NCI-H446 (cell line): ENCODE data around the gene PRRT3.
"Not testable (repeated sequence)": the region's sequence is repeated elsewhere in the genome, so short reads cannot be mapped to it uniquely, and the experiment has no call there.

Experiments used
- DNase-seq, 2 experiments: peaks; one replicate each; lab custom pipeline; 2025; lab: John Stamatoyannopoulos, UW

PRRT3 gene

DNA sequence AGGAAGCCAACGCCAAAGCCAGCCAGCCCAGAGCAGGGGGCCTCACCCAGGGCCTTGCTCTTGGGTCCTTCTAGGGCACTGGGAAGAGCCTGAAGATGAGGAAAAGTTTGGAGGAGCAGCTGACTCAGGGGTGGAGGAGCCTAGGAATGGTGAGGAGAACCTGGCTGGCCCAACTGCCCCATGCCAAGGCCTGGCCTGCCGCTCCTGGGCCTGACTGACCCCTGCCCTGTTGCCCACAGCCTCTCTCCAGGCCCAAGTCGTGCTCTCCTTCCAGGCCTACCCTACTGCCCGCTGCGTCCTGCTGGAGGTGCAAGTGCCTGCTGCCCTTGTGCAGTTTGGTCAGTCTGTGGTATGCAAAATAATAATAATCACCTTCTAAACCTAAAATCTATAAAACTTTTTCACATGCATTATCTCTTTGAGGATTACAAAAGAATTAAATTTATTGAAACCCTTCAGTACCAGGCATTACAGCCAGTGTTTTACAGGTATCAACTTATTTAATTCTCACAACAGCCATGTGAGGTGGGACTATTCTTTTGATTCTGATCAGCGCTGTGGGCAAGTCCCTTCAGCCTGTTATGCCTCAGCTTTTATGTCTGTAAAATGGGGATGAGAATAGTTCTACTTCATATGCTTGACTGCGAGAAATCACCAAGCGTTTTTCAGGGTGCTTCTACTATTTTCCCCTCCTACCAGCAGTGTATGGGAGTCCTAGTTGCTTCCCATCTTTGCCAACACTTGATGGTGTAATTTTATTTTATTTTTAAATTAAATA, 33.8 kb downstream of the PRRT3 start:
- no peak for DNase-seq

DNA sequence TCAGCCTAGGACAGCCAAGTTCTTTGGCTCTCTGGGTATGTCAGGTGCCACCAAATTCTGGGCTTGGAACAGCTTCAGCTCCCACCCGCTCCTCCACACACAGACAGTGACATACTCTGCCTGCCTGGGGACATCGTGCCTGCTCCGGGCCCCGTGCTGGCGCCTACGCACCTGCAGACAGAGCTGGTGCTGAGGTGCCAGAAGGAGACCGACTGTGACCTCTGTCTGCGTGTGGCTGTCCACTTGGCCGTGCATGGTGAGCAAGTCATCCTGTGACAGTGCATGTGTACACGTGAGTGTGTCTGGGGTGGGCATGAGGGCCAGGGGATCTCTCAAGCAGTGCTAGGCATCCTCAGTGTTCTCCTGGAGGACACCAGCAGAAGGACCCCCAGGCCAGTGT, 34.4 kb downstream of the PRRT3 start:
- DNase-seq = no peak

DNA sequence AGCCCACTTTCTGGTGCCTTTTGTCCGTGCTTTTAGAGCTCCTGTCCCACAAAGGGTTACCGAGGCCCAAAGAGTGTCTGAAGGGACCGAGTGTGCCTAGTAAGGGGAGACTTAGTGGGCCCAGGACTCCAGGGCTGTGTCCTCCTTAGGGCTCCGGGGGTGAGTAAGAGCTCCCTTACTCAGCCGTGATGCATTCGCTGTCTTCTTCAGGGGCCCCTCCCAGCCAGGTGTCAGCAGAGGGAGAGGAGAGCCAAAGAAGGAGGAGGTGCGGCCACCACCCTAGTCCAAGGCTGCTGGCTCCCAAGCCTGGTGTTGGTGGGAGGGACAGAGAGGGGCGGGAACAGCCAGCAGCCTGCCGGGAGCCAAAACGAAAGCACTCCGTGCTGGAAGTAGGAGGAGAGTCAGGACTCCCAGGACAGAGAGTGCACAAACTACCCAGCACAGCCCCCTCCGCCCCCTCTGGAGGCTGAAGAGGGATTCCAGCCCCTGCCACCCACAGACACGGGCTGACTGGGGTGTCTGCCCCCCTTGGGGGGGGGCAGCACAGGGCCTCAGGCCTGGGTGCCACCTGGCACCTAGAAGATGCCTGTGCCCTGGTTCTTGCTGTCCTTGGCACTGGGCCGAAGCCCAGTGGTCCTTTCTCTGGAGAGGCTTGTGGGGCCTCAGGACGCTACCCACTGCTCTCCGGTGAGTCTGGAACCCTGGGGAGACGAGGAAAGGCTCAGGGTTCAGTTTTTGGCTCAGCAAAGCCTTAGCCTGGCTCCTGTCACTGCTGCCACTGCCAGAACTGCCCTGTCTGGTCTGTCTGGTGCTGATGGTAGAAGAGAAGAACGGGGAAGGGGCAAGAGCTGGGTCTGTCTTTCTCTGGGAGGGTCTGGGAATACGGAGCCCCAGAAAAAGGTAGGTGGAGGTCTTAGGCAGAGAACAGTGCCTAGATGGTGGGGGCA, 35.2 kb downstream of the PRRT3 start, which contains the start of gene IL17RC:
TSS of gene IL17RC (plus strand) at position 365 of the 947 bp plus-strand sequence. CDS start at position 583, 218 bp downstream.
- peak; percentile 34 to 73 for DNase-seq

DNA sequence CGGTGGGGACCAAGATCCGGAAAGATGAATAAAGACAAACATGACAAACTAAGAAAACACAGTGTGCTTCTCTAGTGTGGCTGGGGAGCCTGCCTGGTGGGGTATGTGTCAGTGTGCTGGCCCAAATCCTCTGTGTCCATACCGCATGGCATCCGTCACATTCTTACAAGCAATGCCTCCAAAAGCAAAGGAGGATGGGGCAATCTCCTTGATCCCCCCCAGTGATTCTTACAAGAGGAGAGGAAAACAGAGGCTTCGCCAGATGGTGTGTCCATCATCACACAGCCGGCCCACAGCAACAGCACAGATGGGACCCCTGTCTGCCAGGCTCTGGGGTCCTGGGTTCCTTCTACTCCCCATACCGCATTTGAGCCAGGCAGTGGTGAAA, 35.9 kb downstream of the PRRT3 start:
- peak in 1 of 2 experiments; percentile 45 for DNase-seq

GRCh38 chr3:9915254-9916141, 36.7 kb downstream of the PRRT3 start:
- DNase-seq = no peak

- DNase-seq = no peak
Observed at GRCh38 chr3:9914559-9915253, 37.5 kb downstream of the PRRT3 start.

GRCh38 chr3:9914011-9914410, 38.2 kb downstream of the PRRT3 start:
- no peak for DNase-seq

- DNase-seq = no peak
Observed at GRCh38 chr3:9913601-9914000, 38.6 kb downstream of the PRRT3 start.

GRCh38 chr3:9912294-9912935, 39.8 kb downstream of the PRRT3 start:
- no peak for DNase-seq

DNA sequence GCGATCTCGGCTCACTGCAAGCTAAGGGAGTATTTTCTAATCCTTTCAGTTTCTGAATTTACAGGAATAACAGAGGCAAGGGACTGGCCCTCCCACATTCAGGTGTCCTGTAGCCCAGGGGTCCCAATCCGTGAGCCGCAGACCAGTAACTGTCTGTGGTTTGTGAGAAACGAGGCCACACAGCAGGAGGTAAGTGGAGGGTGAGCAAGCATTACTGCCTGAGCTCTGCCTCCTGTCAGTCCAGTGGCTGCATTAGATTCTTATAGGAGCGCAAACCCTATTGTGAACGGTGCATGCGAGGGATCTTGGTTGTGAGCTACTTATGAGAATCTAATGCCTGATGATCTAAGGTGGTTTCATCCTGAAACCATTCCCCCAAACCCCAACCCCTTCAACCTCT, 40.3 kb downstream of the PRRT3 start:
- DNase-seq = no peak

GRCh38 chr3:9909221-9910013, 42.8 kb downstream of the PRRT3 start:
- DNase-seq = no peak

- no peak for DNase-seq
Observed at GRCh38 chr3:9908286-9908685, 43.9 kb downstream of the PRRT3 start.

DNA sequence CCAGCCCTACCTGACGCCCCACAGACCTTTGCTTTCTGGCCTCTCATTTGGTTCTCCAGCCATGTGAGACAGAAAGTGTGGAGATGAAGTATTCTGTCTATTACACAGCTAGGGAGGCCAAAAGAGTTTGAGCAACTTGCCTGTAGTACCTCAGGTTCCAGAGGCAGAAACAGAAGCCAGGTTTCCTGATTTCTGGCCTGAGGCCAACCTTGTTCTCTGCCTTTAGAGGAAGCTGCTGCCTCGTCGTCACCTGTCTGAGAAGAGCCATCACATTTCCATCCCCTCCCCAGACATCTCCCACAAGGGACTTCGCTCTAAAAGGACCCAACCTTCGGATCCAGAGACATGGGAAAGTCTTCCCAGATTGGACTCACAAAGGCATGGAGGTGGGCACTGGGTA, 45.7 kb downstream of the PRRT3 start:
- no peak for DNase-seq

DNA sequence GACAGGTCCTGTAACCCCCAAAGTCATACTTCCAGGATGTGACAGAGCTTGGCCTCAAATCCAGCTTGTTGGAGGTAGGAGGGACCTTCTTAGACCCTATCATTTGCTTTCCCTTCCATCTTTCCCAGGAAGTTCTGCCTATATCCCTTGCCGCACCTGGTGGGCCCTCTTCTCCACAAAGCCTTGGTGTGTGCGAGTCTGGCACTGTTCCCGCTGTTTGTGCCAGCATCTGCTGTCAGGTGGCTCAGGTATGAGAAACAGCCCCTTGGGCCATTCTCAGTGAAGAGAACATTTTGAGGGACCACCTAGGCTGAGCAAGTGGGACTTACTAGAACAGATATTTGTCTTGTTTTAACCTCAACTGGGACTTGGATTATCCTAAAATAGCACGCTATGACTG, 48.3 kb downstream of the PRRT3 start:
- no peak for DNase-seq

DNA sequence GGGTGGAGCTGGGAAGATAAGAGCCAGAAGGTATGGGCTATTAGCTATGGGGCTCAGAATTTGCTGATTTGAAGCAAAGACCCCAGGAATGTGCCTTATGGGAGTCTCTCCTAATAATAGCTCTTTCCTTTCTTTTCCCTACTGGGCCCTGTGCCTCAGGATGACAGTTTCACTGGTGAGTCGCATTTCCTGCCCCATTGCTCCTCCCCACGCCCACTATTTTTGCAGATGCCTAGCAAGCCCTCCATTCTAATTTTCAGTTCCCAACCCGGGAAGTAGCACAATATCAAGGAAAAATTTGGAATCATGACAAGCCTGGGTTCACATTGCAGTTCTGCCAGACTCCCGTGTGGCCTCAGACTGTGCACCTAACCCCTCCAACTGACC, 49.0 kb downstream of the PRRT3 start:
- no peak for DNase-seq

GRCh38 chr3:9902372-9903237, 49.6 kb downstream of the PRRT3 start, which contains the start of gene IL17RE:
IL17RE (plus strand) TSS chr3:9902848; CDS start chr3:9902933, 85 bp downstream.
- no peak for DNase-seq

- DNase-seq = no peak
Observed at GRCh38 chr3:9901967-9902366, 50.2 kb downstream of the PRRT3 start.

- not testable (repeated sequence) for DNase-seq
Observed at GRCh38 chr3:9900965-9901415, 51.2 kb downstream of the PRRT3 start.

DNA sequence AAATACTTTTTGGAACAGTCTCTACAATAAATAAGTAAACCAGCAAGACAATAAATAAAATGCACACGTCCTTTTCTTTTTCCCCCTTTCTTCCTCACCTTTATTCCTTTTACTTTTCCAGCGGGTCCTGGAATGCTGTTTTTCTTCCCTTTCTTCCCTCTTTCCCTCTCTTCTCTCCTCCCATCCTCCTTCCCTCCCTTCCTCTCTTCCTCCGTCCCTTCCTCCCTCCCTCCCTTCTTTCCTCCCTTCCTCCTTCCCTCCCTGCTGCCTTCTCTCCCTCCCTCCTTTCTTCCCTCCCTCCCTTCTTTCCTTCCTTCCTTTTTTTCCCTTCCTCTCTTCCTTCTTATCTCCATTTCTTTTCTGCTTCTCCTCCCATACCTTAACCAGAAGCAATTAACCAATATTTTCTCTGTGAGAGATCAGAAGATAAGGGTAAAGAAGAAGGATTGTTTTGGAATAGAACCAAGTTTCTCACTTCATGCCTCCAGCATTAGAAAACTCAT, 52.9 kb downstream of the PRRT3 start:
- DNase-seq = no peak
